Gastrocnemius medialis (tissue), 4 donors: ENCODE measurements around the gene ARSB. TPM values are rescaled to one million over a fixed set of nuclear protein-coding genes. Genes with fewer than 3 reads are reported as not detected.

ENCODE experiments used
- ATAC-seq, 2 donors: fragments of 150-250 bp; one replicate each; pipeline ENCODE4 v1.9.1; 2016
- DNase-seq, 2 donors: peaks; one replicate each; pipeline ENCODE4 v3.0.0-alpha.2; 2019
- H3K27ac ChIP-seq, 4 donors: fragments of 200-600 bp; sonication (generic); 1 replicate in 1 of 4; 2 replicates in 3 of 4; pipeline ENCODE4 v1.5.1; 2016 to 2018; ENCODE audit warnings: mild to moderate bottlenecking in 2 of 4, moderate library complexity in 1 of 4
- H3K27me3 ChIP-seq, 3 donors: fragments of 200-600 bp; sonication (generic) in 2 of 3; 1 replicate in 1 of 3; 2 replicates in 2 of 3; pipeline versions ENCODE4 v1.5.1 to v1.6.0; 2016 to 2019; ENCODE audit warnings: mild to moderate bottlenecking in 1 of 3, moderate library complexity in 1 of 3
- H3K36me3 ChIP-seq, 2 donors: fragments of 200-600 bp; sonication (generic) in 1 of 2; one replicate each; pipeline ENCODE4 v1.5.1; 2017 to 2018
- H3K4me1 ChIP-seq, 2 donors: fragments of 200-600 bp; sonication (generic) in 1 of 2; one replicate each; pipeline ENCODE4 v1.5.1; 2016 to 2017; ENCODE audit warnings: mild to moderate bottlenecking in 2 of 2
- H3K4me3 ChIP-seq, 4 donors: fragments of 200-600 bp; sonication (generic) in 3 of 4; 1 replicate in 1 of 4; 2 replicates in 3 of 4; pipeline ENCODE4 v1.5.1; 2016 to 2019; ENCODE audit warnings: mild to moderate bottlenecking in 2 of 4
- H3K9me3 ChIP-seq, 3 donors: fragments of 200-600 bp; sonication (generic) in 2 of 3; 1 replicate in 1 of 3; 2 replicates in 2 of 3; pipeline ENCODE4 v1.5.1; 2016 to 2019
- CTCF ChIP-seq, 5 experiments: fragments of 450-650 bp in 3 of 5; fragments of 200-600 bp in 2 of 5; sonication (generic) in 2 of 5; IDR thresholded peaks in 4 of 5; conservative IDR thresholded peaks in 1 of 5; 1 replicate in 4 of 5; 2 replicates in 1 of 5; pipeline ENCODE4 v1.5.1; 2016 to 2019; ENCODE audit warnings: antibody characterized with exemption in 5 of 5, mild to moderate bottlenecking in 3 of 5, moderate library complexity in 3 of 5
- POLR2A ChIP-seq, 2 donors: fragments of 450-650 bp; IDR thresholded peaks; one replicate each; pipeline ENCODE4 v1.6.1; 2017; ENCODE audit warnings: antibody characterized with exemption in 2 of 2, mild to moderate bottlenecking in 2 of 2, moderate library complexity in 2 of 2
- in situ Hi-C, 4 donors: fragments of 200-750 bp; cut with MboI; loops; one replicate each; pipeline versions ENCODE4 v1.15.0 to v1.8.0; 2017; ENCODE audit warnings: low sequenced_read_pairs in 4 of 4
- intact Hi-C: fragments of 100-400 bp; cut with DNase I; formaldehyde crosslinking; loops from one replicate; pipeline ENCODE4 v1.15.1; 2023; ENCODE audit warnings: low total_unique reads
- total RNA-seq, 4 donors: library from RNA; depleted of rRNA; stranded (reverse); fragments of >200 nt; gene quantifications; one replicate each; pipeline versions ENCODE4 v1.1.0 to v1.2.3, GENCODE V29; 2016

ARSB gene
- total RNA-seq, 4 donors from 2014 or later: 3.2 to 8.3 (median 5.1) TPM

DNA sequence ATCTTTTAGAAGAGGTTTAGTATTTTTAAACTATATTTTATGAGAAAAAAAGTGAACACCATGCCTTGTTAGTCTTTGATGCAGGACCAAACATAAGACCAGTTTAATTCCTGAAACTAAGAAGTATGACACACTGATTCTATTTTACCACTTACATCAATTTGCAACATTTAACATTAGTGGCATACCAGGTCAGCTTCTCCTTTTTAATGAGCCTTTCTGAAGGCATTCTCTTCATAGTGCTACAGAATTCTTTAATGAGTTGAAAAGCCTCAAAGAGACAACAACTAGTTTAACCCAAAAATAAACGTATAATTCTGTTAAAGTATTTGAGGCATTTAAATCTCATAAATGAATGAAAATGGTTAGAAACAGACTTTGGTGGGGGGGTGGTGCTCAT lies 28.2 kb downstream of the ARSB start:
- intact Hi-C loops: no loop called here
- no peak for ATAC-seq
- no peak for TF ChIP-seq POLR2A (IDR thresholded peaks at IDR 0.05)
- no peak for TF ChIP-seq CTCF (IDR thresholded peaks at IDR 0.05 in 4 of 5, conservative IDR thresholded peaks at IDR 0.05 in 1 of 5)

DNA sequence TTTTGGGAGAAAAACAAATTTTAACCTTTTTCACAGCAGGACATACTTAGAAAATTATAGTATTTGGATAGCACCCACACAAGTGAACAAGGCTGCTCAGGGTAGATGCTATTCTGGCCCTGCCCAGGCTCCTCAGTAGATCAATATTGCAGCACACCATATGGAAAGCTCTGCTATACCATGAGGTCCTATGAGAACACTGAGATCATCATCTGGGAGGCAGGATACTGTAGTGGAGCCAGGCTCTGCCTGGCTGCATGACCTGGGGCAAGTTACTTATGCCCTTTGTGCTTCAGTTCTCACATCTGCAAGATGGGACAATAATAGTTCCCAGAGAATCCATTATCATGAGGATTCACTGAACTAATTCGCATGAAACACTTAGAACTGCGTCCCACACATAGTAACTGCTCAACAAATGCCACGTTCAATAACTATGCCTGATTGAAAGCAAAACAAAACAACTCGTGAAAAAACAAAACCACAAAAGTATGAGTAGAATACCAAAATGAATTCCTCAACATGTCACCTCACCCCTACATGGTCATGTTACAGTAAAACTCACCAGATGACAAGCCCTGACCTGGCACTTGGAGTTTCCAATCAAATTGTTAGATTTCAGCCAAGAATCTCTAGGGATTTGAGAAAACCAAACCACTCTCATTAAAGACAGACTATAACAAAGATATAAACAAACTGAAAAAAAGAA lies 31.9 kb downstream of the ARSB start:
- H3K4me3 ChIP-seq: no peak overlapping the region
- intact Hi-C loops: no loop called here
- ATAC-seq (no peak), DNase-seq (no peak)
- H3K27me3 ChIP-seq: no peaks in the 10 kb centered on the region
- no peaks in the 10 kb centered on the region for H3K36me3 ChIP-seq
- TF ChIP-seq POLR2A (IDR thresholded peaks at IDR 0.05) (no peak), CTCF (IDR thresholded peaks at IDR 0.05 in 4 of 5, conservative IDR thresholded peaks at IDR 0.05 in 1 of 5) (no peak)
- H3K9me3 ChIP-seq: no peaks in the 10 kb centered on the region
- no peaks in the 10 kb centered on the region for H3K4me1 ChIP-seq
- H3K27ac ChIP-seq: no peak overlapping the region
- in situ Hi-C loops: loop anchor here in 3 of 4 donors (25.0 kb wide), 3 partner anchors 416 to 641 kb away; no protein-coding TSS in a partner anchor

More for the DNA sequence above, 28.2 kb downstream of the ARSB start:
- DNase-seq: no peak
- in situ Hi-C loops: loop anchor here in 3 of 4 donors (25.0 kb wide), 3 partner anchors 420 to 645 kb away; no protein-coding TSS in a partner anchor
- Histone ChIP-seq H3K4me1 (no peaks in the 10 kb centered on the region), H3K27me3 (no peaks in the 10 kb centered on the region), H3K36me3 (no peaks in the 10 kb centered on the region), H3K9me3 (no peaks in the 10 kb centered on the region), H3K27ac (no peak overlapping the region), H3K4me3 (no peak overlapping the region)

DNA sequence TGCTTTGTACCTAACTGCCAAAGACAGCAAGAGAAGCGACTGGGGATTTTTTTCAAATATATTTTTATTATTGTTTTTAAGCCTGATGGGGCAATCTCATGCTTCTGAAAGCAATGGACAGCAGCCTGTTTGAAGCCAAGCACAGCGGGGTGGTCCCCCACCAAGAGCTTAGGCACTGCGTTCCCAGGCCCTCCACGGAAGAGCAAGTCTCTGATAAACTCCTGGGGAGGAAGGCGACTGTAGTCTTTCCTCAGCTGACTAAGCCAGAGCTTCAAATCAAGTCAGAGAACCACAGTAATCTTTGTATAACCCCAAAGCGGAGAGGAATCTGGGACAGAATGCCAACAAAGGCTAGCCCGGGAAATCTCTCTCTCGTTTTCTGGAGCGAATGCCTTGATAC lies 54.4 kb downstream of the ARSB start:
- H3K27ac ChIP-seq: no peak overlapping the region
- ATAC-seq (no peak), DNase-seq (no peak)
- TF ChIP-seq POLR2A (IDR thresholded peaks at IDR 0.05) (no peak), CTCF (IDR thresholded peaks at IDR 0.05 in 4 of 5, conservative IDR thresholded peaks at IDR 0.05 in 1 of 5) (no peak)
- intact Hi-C loops: no loop called here
- H3K4me3 ChIP-seq: no peak overlapping the region
- no peaks in the 10 kb centered on the region for H3K27me3 ChIP-seq
- H3K4me1 ChIP-seq: no peaks in the 10 kb centered on the region
- H3K36me3 ChIP-seq: no peaks in the 10 kb centered on the region
- H3K9me3 ChIP-seq: no peaks in the 10 kb centered on the region
- in situ Hi-C loops: no loop called here

DNA sequence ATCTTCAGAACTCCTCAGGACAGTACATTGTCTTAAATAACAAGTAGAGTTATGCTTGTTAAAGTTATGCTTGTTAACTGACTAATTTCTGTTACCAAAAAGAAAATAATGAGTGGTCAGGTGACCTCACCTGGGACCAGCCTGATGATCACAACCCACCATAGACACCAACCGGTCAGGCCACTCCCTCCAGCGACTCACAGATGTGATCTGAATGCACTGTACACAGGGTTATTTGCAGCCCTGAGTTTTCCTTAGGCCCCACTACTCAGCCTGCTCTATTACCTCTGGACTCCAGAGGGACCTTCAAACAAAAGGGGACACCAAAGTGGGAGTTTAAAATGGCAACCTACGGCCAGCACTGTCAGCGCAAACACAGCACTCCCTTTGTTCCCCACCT lies 55.3 kb downstream of the ARSB start:
- intact Hi-C loops: no loop called here
- in situ Hi-C loops: no loop called here
- Histone ChIP-seq H3K27ac (no peak overlapping the region), H3K4me3 (no peak overlapping the region), H3K36me3 (no peaks in the 10 kb centered on the region), H3K9me3 (no peaks in the 10 kb centered on the region), H3K4me1 (no peaks in the 10 kb centered on the region), H3K27me3 (no peaks in the 10 kb centered on the region)
- TF ChIP-seq POLR2A (IDR thresholded peaks at IDR 0.05): no peak
- TF ChIP-seq CTCF (IDR thresholded peaks at IDR 0.05 in 4 of 5, conservative IDR thresholded peaks at IDR 0.05 in 1 of 5): no peak
- ATAC-seq: no peak
- no peak for DNase-seq
